ENCODE data around the gene LRRC51. TPM values are rescaled to one million over a fixed set of nuclear protein-coding genes. Genes with fewer than 3 reads are reported as not detected.

The LRRC51 gene
- total and polyA plus RNA-seq, 2 donors (not counting 3 experiments of a cell fraction or from before 2014, with no cell fraction given), result 3.5 to 6.1 TPM

DNA sequence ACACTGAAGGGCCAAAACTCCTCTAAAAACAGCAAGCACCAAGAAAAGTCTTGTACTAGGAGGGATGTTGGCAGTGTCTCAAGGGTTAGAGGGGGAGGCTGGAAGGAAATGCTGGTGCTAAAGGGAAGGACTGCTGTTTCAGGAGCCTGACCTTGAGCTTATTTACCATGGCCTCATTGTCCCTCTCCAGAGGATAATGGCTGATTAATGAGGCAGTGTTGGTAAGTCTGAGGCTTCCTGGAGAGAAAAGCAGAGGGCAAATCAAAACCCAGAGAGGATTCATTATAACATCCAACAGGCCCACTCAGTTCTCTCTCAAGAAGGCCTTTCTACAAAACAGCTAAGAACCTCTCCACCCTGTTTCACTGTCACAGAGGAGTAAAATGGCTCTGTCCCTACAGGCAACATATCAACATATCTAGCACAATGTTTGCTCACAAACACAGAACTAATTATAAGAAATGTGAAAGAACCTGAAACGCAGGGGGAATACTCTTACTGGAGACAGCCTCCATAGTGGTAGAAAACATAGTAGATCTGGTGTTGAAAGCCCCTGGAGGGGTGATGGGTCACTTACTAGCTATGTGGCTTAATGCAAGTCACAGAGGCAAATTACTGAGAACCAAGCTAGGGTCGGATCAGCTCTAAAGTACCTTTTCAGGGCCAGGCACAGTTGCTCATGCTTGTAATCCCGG lies 31.7 kb upstream of the LRRC51 start:
- H3K4me1 ChIP-seq (ENCODE audit: control insufficient read depth, extremely low read depth, insufficient read depth, low read length), result peaks cover 8% of the 10 kb centered on the region
- H2AFZ ChIP-seq (ENCODE audit: low read depth, low read length), result no peak overlapping the region
- H4K20me1 ChIP-seq (replicated peaks; ENCODE audit: control insufficient read depth, extremely low read depth, insufficient read depth, low read length), result no peaks in the 10 kb centered on the region
- no peaks in the 10 kb centered on the region for H3K36me3 ChIP-seq (ENCODE audit: control insufficient read depth in 2 of 2, extremely low read depth in 1 of 2, insufficient read depth in 2 of 2, low read length in 2 of 2)
- intact Hi-C loops (cut with micrococcal nuclease), result no loop called here
- H3K9ac ChIP-seq (replicated peaks; ENCODE audit: extremely low read depth, insufficient read depth, low read length), result no peak overlapping the region
- H3K4me3 ChIP-seq (replicated peaks in 1 of 3; ENCODE audit: insufficient read depth in 1 of 3, low read depth in 1 of 3, low read length in 3 of 3), result peak overlapping the region in 1 of 3 experiments; percentile 15
- no TSS peak for BruUV-seq (replicated peaks)
- H3K9me1 ChIP-seq (replicated peaks; ENCODE audit: control insufficient read depth, extremely low read depth, insufficient read depth, low read length), result no peaks in the 10 kb centered on the region
- DNase-seq (ENCODE audit: low read depth, low spot score) (peak; percentile 90), FAIRE-seq (peak; percentile 95)
- H3K27me3 ChIP-seq (ENCODE audit: control insufficient read depth in 2 of 2, insufficient read depth in 2 of 2, low read length in 2 of 2), result no peaks in the 10 kb centered on the region
- dilution Hi-C loops (cut with MboI; ENCODE audit: extremely low pct_ligation_motif_present, low sequenced_read_pairs), result no loop called here
- peak overlapping the region; percentile 12 for H3K4me2 ChIP-seq (ENCODE audit: insufficient read depth, low read length)
- H3K9me3 ChIP-seq (replicated peaks; ENCODE audit: control insufficient read depth, insufficient read depth, low read length), result no peaks in the 10 kb centered on the region
- ChIA-PET CTCF (interaction anchor here (0.7 to 3.6 kb wide), 9 partner anchors 8 to 382 kb away, joined by 3 to 28 read pairs (median 4); no protein-coding TSS in a partner anchor), POLR2A (interaction anchor here (1.1 to 1.2 kb wide), 2 partner anchors 9 to 19 kb away, joined by 4 to 5 read pairs; no protein-coding TSS in a partner anchor)
- peak overlapping the region; percentile 40 for H3K27ac ChIP-seq (ENCODE audit: insufficient read depth, low read depth, low read length)
- TF ChIP-seq POLR2A (IDR thresholded peaks at IDR 0.05; ENCODE audit: low read depth, low read length) (peak; percentile 19), POLR2AphosphoS5 (IDR thresholded peaks at IDR 0.05; ENCODE audit: insufficient read depth, low read depth, low read length) (peak; percentile 36), EZH2 (IDR thresholded peaks at IDR 0.05; ENCODE audit: borderline replicate concordance, low read depth, low read length, severe bottlenecking) (no peak), FOS (IDR thresholded peaks at IDR 0.05; ENCODE audit: borderline replicate concordance, insufficient read depth, low read length) (no peak), MYC (IDR thresholded peaks at IDR 0.05; ENCODE audit: low read depth, low read length) (no peak), GATA2 (IDR thresholded peaks at IDR 0.05; ENCODE audit: insufficient read depth, insufficient read length, low read depth, low read length) (no peak)
- TF ChIP-seq, protein P1, sequence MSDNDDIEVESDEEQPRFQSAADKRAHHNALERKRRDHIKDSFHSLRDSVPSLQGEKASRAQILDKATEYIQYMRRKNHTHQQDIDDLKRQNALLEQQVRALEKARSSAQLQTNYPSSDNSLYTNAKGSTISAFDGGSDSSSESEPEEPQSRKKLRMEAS (IDR thresholded peaks at IDR 0.05; ENCODE audit: insufficient read depth, insufficient read length), result no peak
- peaks cover 56% of the 10 kb centered on the region for H3K79me2 ChIP-seq (ENCODE audit: control insufficient read depth, insufficient read depth, low read length)

Data from endothelial cell of umbilical vein (primary cell).